HEK293 (cell line): ENCODE results near the gene CPNE5.

Source experiments
- CTCF ChIA-PET: fragments of 350-600 bp; formaldehyde crosslinking; extraction: SDS; loops from one replicate; lab custom pipeline; 2021; ENCODE audit warnings: antibody characterized with exemption; lab: Yijun Ruan, JAX
- POLR2A ChIA-PET: fragments of 300-600 bp; formaldehyde crosslinking; extraction: SDS; loops from one replicate; lab custom pipeline; 2020; ENCODE audit warnings: antibody characterized with exemption, inconsistent platforms; lab: Yijun Ruan, JAX
- H3K27ac ChIP-seq: fragments of 200-500 bp; sonication (Bioruptor generic); 2 replicates; pipeline ENCODE4 v1.5.1; 2014; ENCODE audit warnings: low read depth, low read length, control low read depth, inconsistent platforms; ENCODE audit errors: extremely low read depth
- H3K36me3 ChIP-seq, 2 experiments: fragments of 200-500 bp in 1 of 2; sonication (Bioruptor generic) in 1 of 2; 1 replicate in 1 of 2; 2 replicates in 1 of 2; pipeline ENCODE4 v1.5.1; 2014 to 2017; ENCODE audit warnings: inconsistent platforms in 2 of 2, low read length in 2 of 2; ENCODE audit not compliant: control insufficient read depth in 2 of 2, insufficient read depth in 1 of 2
- H3K4me1 ChIP-seq: fragments of 200-500 bp; sonication (Bioruptor generic); 2 replicates; pipeline ENCODE4 v1.5.1; 2014; ENCODE audit warnings: mild to moderate bottlenecking, low read length, inconsistent platforms; ENCODE audit not compliant: control insufficient read depth, insufficient read depth
- H3K4me3 ChIP-seq: 2 replicates; pipeline ENCODE4 v1.5.1; 2011; ENCODE audit warnings: low read depth, mild to moderate bottlenecking, control low read depth, low read length, moderate library complexity
- H3K9me3 ChIP-seq: fragments of 200-500 bp; sonication (Bioruptor generic); 2 replicates; pipeline ENCODE4 v1.5.1; 2014; ENCODE audit warnings: low read depth, low read length, inconsistent platforms; ENCODE audit not compliant: control insufficient read depth, insufficient read depth
- GLIS2 ChIP-seq: fragments of 450-650 bp; formaldehyde crosslinking; IDR thresholded peaks from 2 replicates; pipeline ENCODE4 v1.5.1; 2016; ENCODE audit warnings: missing biosample characterization, missing genetic modification characterization
- HOXD13 ChIP-seq: sonication (generic); formaldehyde crosslinking; IDR thresholded peaks from 2 replicates; pipeline ENCODE4 v1.8.0; 2022; ENCODE audit warnings: missing genetic modification reagents, borderline replicate concordance
- IKZF3 ChIP-seq: fragments of 450-650 bp; IDR thresholded peaks from 2 replicates; pipeline ENCODE4 v1.5.0; 2018; ENCODE audit warnings: missing biosample characterization, mild to moderate bottlenecking, missing genetic modification characterization, moderate library complexity
- SP2 ChIP-seq: fragments of 450-650 bp; formaldehyde crosslinking; IDR thresholded peaks from 2 replicates; pipeline ENCODE4 v1.5.1; 2016; ENCODE audit warnings: missing biosample characterization, missing genetic modification characterization
- SP7 ChIP-seq: fragments of 450-650 bp; formaldehyde crosslinking; IDR thresholded peaks from 2 replicates; pipeline ENCODE4 v1.5.1; 2016; ENCODE audit warnings: missing biosample characterization, missing genetic modification characterization
- WT1 ChIP-seq: fragments of 450-650 bp; formaldehyde crosslinking; IDR thresholded peaks from 2 replicates; pipeline ENCODE4 v1.5.1; 2016; ENCODE audit warnings: missing biosample characterization, missing genetic modification characterization
- ZFP3 ChIP-seq: fragments of 450-650 bp; formaldehyde crosslinking; IDR thresholded peaks from 2 replicates; pipeline ENCODE4 v1.5.1; 2016; ENCODE audit warnings: low read depth, missing biosample characterization, missing genetic modification characterization
- ZIC2 ChIP-seq: fragments of 450-650 bp; formaldehyde crosslinking; IDR thresholded peaks from 2 replicates; pipeline ENCODE4 v1.5.1; 2016; ENCODE audit warnings: missing biosample characterization, missing genetic modification characterization
- ZNF121 ChIP-seq: fragments of 450-650 bp; formaldehyde crosslinking; IDR thresholded peaks from 2 replicates; pipeline ENCODE4 v1.5.1; 2016; ENCODE audit warnings: missing biosample characterization, missing genetic modification characterization
- ZNF138 ChIP-seq: fragments of 450-650 bp; formaldehyde crosslinking; IDR thresholded peaks from 2 replicates; pipeline ENCODE4 v1.5.1; 2016; ENCODE audit warnings: missing biosample characterization, missing genetic modification characterization, borderline replicate concordance
- ZNF169 ChIP-seq: fragments of 450-650 bp; formaldehyde crosslinking; IDR thresholded peaks from 2 replicates; pipeline ENCODE4 v1.5.1; 2016; ENCODE audit warnings: missing biosample characterization, missing genetic modification characterization
- ZNF175 ChIP-seq: fragments of 450-650 bp; formaldehyde crosslinking; IDR thresholded peaks from 2 replicates; pipeline ENCODE4 v1.5.1; 2016; ENCODE audit warnings: missing biosample characterization, missing genetic modification characterization
- ZNF223 ChIP-seq: fragments of 450-650 bp; formaldehyde crosslinking; IDR thresholded peaks from 2 replicates; pipeline ENCODE4 v1.5.1; 2016; ENCODE audit warnings: missing biosample characterization, missing genetic modification characterization
- ZNF391 ChIP-seq: fragments of 450-650 bp; formaldehyde crosslinking; IDR thresholded peaks from 2 replicates; pipeline ENCODE4 v1.5.1; 2016; ENCODE audit warnings: low read depth, missing biosample characterization, missing genetic modification characterization, borderline replicate concordance
- ZNF501 ChIP-seq: fragments of 450-650 bp; formaldehyde crosslinking; IDR thresholded peaks from 2 replicates; pipeline ENCODE4 v1.5.1; 2016; ENCODE audit warnings: missing biosample characterization, missing genetic modification characterization
- ZNF529 ChIP-seq: fragments of 450-650 bp; formaldehyde crosslinking; IDR thresholded peaks from 2 replicates; pipeline ENCODE4 v1.5.1; 2017; ENCODE audit warnings: missing genetic modification characterization, missing biosample characterization; ENCODE audit not compliant: insufficient replicate concordance
- ZNF560 ChIP-seq: fragments of 450-650 bp; formaldehyde crosslinking; IDR thresholded peaks from 2 replicates; pipeline ENCODE4 v1.5.1; 2017; ENCODE audit warnings: missing biosample characterization, missing genetic modification characterization, borderline replicate concordance
- ZNF670 ChIP-seq: fragments of 450-650 bp; formaldehyde crosslinking; IDR thresholded peaks from 2 replicates; pipeline ENCODE4 v1.5.1; 2016; ENCODE audit warnings: missing biosample characterization, missing genetic modification characterization, low read depth
- ZNF777 ChIP-seq: fragments of 450-650 bp; formaldehyde crosslinking; IDR thresholded peaks from 2 replicates; pipeline ENCODE4 v1.5.1; 2017; ENCODE audit warnings: missing biosample characterization, missing genetic modification characterization, borderline replicate concordance
- TF ChIP-seq, protein P1 (sequence below): fragments of 450-650 bp; formaldehyde crosslinking; IDR thresholded peaks from 2 replicates; pipeline ENCODE4 v1.5.1; 2016; ENCODE audit warnings: missing biosample characterization, missing genetic modification characterization
- TF ChIP-seq, protein P2 (sequence below): fragments of 450-650 bp; formaldehyde crosslinking; IDR thresholded peaks from 2 replicates; pipeline ENCODE4 v1.5.1; 2016; ENCODE audit warnings: missing biosample characterization, missing genetic modification characterization
- TF ChIP-seq, protein P3 (sequence below): fragments of 450-650 bp; formaldehyde crosslinking; IDR thresholded peaks from 2 replicates; pipeline ENCODE4 v1.5.1; 2016; ENCODE audit warnings: missing biosample characterization, missing genetic modification characterization
- TF ChIP-seq, protein P4 (sequence below): IDR thresholded peaks from 2 replicates; pipeline ENCODE4 v1.6.1; 2011; ENCODE audit warnings: mild to moderate bottlenecking, low read depth, low read length, borderline replicate concordance
- TF ChIP-seq, protein P5 (sequence below): fragments of 450-650 bp; formaldehyde crosslinking; IDR thresholded peaks from 2 replicates; pipeline ENCODE4 v1.5.1; 2016; ENCODE audit warnings: missing biosample characterization, missing genetic modification characterization
- TF ChIP-seq, protein P6 (sequence below): fragments of 450-650 bp; formaldehyde crosslinking; IDR thresholded peaks from 2 replicates; pipeline ENCODE4 v1.5.1; 2016; ENCODE audit warnings: missing biosample characterization, missing genetic modification characterization, borderline replicate concordance
- TF ChIP-seq, protein P7 (sequence below): fragments of 450-650 bp; formaldehyde crosslinking; IDR thresholded peaks from 2 replicates; pipeline ENCODE4 v1.5.1; 2017; ENCODE audit warnings: missing biosample characterization, missing genetic modification characterization

Gene CPNE5

DNA sequence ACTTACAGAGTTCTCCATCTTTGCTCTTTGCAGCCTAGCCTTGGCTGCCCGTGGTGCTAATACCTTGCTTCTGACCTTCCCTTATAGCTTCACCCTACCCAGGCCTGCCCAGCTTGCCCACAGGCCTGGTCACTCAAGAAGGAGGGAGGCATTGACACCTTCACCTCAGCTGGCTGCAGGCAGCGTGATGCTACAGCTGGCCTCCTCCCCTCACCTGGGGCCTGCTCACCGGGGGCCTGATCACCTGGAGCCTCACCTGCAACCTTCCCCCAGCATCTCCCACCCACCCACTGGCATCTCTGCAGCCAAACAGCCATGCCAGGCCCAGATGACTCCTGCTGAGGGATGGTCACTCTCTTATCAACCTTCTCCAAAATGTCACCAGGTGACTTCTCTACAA lies 40.4 kb downstream of the CPNE5 start:
- POLR2A ChIA-PET: no interaction called here
- no peaks in the 10 kb centered on the region for H3K9me3 ChIP-seq
- no peak overlapping the region for H3K4me3 ChIP-seq
- no peaks in the 10 kb centered on the region for H3K4me1 ChIP-seq
- CTCF ChIA-PET: interaction anchor here (0.5 to 1.6 kb wide), 5 partner anchors 16 to 456 kb away, joined by 3 to 4 read pairs (median 3); no protein-coding TSS in a partner anchor
- H3K36me3 ChIP-seq: no peaks in the 10 kb centered on the region
- TF ChIP-seq ZNF501 (tag by site-specific recombination) (no peak), SP2 (no peak), GLIS2 (tag by site-specific recombination) (no peak), ZNF529 (tag by site-specific recombination) (no peak), ZNF560 (tag by site-specific recombination) (no peak), ZNF670 (tag by site-specific recombination) (no peak), ZFP3 (tag by site-specific recombination) (no peak), ZNF223 (tag by site-specific recombination) (no peak), ZNF121 (tag by site-specific recombination) (no peak), ZNF138 (tag by site-specific recombination) (no peak), HOXD13 (CRISPR knock-in tag) (no peak), ZNF391 (tag by site-specific recombination) (no peak), SP7 (tag by site-specific recombination) (no peak), ZIC2 (no peak), ZNF777 (tag by site-specific recombination) (no peak)
- TF ChIP-seq, protein P1, sequence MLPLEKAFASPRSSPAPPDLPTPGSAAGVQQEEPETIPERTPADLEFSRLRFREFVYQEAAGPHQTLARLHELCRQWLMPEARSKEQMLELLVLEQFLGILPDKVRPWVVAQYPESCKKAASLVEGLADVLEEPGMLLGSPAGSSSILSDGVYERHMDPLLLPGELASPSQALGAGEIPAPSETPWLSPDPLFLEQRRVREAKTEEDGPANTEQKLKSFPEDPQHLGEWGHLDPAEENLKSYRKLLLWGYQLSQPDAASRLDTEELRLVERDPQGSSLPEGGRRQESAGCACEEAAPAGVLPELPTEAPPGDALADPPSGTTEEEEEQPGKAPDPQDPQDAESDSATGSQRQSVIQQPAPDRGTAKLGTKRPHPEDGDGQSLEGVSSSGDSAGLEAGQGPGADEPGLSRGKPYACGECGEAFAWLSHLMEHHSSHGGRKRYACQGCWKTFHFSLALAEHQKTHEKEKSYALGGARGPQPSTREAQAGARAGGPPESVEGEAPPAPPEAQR (tag by site-specific recombination): no peak
- TF ChIP-seq, protein P2, sequence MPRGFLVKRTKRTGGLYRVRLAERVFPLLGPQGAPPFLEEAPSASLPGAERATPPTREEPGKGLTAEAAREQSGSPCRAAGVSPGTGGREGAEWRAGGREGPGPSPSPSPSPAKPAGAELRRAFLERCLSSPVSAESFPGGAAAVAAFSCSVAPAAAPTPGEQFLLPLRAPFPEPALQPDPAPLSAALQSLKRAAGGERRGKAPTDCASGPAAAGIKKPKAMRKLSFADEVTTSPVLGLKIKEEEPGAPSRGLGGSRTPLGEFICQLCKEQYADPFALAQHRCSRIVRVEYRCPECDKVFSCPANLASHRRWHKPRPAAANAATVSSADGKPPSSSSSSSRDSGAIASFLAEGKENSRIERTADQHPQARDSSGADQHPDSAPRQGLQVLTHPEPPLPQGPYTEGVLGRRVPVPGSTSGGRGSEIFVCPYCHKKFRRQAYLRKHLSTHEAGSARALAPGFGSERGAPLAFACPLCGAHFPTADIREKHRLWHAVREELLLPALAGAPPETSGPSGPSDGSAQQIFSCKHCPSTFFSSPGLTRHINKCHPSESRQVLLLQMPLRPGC: no peak
- TF ChIP-seq, protein P3, sequence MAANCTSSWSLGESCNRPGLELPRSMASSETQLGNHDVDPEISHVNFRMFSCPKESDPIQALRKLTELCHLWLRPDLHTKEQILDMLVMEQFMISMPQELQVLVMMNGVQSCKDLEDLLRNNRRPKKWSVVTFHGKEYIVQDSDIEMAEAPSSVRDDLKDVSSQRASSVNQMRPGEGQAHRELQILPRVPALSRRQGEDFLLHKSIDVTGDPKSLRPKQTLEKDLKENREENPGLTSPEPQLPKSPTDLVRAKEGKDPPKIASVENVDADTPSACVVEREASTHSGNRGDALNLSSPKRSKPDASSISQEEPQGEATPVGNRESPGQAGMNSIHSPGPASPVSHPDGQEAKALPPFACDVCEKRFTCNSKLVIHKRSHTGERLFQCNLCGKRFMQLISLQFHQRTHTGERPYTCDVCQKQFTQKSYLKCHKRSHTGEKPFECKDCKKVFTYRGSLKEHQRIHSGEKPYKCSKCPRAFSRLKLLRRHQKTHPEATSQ (tag by site-specific recombination): no peak
- TF ChIP-seq, protein P4, sequence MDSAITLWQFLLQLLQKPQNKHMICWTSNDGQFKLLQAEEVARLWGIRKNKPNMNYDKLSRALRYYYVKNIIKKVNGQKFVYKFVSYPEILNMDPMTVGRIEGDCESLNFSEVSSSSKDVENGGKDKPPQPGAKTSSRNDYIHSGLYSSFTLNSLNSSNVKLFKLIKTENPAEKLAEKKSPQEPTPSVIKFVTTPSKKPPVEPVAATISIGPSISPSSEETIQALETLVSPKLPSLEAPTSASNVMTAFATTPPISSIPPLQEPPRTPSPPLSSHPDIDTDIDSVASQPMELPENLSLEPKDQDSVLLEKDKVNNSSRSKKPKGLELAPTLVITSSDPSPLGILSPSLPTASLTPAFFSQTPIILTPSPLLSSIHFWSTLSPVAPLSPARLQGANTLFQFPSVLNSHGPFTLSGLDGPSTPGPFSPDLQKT: no peak
- no peak overlapping the region for H3K27ac ChIP-seq

DNA sequence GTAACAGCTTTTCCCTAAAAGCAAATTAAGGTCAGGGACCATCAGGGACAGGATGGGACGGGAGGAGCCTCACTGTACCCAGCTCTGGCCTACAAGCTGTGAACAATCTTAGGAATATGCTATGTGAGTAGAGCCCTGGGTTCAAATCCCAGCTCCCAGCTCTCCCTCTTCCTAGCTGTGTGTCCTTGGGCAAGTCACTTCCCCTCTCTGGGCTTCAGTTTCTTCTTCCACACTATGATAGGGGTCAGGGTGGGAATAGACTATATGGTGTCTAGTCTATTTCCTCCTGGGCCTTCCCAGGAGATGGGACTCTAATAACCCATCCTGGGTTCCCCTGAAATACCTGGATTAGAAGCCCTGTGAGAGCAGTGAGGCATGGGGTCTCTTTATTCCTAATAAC lies 41.6 kb downstream of the CPNE5 start:
- no peaks in the 10 kb centered on the region for H3K4me1 ChIP-seq
- CTCF ChIA-PET: interaction anchor here (1.0 kb wide), 1 partner anchor 15 kb away, joined by 4 read pairs; no protein-coding TSS in a partner anchor
- TF ChIP-seq, protein P5, sequence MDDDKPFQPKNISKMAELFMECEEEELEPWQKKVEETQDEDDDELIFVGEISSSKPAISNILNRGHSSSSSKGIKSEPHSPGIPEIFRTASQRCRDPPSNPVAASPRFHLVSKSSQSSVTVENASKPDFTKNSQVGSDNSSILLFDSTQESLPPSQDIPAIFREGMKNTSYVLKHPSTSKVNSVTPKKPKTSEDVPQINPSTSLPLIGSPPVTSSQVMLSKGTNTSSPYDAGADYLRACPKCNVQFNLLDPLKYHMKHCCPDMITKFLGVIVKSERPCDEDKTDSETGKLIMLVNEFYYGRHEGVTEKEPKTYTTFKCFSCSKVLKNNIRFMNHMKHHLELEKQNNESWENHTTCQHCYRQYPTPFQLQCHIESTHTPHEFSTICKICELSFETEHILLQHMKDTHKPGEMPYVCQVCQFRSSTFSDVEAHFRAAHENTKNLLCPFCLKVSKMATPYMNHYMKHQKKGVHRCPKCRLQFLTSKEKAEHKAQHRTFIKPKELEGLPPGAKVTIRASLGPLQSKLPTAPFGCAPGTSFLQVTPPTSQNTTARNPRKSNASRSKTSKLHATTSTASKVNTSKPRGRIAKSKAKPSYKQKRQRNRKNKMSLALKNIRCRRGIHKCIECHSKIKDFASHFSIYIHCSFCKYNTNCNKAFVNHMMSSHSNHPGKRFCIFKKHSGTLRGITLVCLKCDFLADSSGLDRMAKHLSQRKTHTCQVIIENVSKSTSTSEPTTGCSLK (tag by site-specific recombination): no peak
- TF ChIP-seq ZNF175 (tag by site-specific recombination) (no peak), WT1 (no peak), ZNF169 (tag by site-specific recombination) (no peak), IKZF3 (tag by site-specific recombination) (no peak)
- TF ChIP-seq, protein P6, sequence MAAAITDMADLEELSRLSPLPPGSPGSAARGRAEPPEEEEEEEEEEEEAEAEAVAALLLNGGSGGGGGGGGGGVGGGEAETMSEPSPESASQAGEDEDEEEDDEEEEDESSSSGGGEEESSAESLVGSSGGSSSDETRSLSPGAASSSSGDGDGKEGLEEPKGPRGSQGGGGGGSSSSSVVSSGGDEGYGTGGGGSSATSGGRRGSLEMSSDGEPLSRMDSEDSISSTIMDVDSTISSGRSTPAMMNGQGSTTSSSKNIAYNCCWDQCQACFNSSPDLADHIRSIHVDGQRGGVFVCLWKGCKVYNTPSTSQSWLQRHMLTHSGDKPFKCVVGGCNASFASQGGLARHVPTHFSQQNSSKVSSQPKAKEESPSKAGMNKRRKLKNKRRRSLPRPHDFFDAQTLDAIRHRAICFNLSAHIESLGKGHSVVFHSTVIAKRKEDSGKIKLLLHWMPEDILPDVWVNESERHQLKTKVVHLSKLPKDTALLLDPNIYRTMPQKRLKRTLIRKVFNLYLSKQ (tag by site-specific recombination): no peak
- TF ChIP-seq, protein P7, sequence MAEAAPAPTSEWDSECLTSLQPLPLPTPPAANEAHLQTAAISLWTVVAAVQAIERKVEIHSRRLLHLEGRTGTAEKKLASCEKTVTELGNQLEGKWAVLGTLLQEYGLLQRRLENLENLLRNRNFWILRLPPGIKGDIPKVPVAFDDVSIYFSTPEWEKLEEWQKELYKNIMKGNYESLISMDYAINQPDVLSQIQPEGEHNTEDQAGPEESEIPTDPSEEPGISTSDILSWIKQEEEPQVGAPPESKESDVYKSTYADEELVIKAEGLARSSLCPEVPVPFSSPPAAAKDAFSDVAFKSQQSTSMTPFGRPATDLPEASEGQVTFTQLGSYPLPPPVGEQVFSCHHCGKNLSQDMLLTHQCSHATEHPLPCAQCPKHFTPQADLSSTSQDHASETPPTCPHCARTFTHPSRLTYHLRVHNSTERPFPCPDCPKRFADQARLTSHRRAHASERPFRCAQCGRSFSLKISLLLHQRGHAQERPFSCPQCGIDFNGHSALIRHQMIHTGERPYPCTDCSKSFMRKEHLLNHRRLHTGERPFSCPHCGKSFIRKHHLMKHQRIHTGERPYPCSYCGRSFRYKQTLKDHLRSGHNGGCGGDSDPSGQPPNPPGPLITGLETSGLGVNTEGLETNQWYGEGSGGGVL (tag by site-specific recombination): no peak

More for the DNA sequence above, 41.6 kb downstream of the CPNE5 start:
- no peak overlapping the region for H3K27ac ChIP-seq
- no peaks in the 10 kb centered on the region for H3K9me3 ChIP-seq
- H3K36me3 ChIP-seq: no peaks in the 10 kb centered on the region
- POLR2A ChIA-PET: no interaction called here
- no peak overlapping the region for H3K4me3 ChIP-seq
